ENCODE measurements around the gene MAL. TPM values are rescaled to one million over a fixed set of nuclear protein-coding genes. Genes with fewer than 3 reads are reported as not detected.

MAL gene
- total and polyA plus RNA-seq, 2 of the 13 experiments (the other 11 are each of a cell fraction or from before 2014, with no cell fraction given) = not detected

DNA sequence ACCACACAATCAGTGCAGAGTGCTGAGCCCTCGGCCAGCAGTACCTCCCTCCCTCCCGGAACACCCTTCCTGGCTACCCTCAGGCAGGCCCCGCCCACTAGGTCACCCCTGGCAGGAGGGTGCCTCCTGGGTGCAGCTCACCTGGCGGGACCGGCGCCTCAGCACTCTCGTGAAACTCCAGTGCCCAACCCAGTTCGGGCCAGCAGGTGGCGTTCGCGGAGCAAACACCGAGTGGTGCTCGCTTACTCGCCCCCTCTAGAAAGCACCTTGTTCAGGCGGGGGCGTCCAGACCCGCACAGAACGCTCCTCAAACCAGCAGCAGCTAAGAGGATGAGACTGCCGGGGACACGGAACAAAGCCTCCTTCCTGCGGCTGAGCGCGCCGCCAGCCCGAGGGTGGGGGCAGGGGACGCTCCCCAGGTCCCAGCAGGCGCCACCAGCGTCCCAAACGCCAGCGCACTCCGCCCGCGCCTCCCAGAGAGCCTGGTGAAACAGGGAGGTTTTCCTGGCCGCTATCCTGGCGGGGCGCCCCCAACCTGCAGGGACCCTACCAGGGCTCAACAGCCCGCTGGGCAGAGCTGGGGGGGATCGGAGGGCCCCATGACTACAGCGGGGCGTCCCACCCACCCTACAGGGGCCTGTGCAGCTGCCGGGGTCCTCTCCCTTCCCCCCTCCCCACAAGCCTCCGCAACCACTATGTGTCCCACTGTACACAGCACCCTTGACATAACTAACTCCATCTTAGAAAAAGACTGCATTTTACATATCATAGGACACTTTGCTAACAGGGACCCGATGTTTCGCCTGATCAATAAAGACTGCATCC, 51.4 kb downstream of the MAL start (continued):
- TF ChIP-seq, protein P1, sequence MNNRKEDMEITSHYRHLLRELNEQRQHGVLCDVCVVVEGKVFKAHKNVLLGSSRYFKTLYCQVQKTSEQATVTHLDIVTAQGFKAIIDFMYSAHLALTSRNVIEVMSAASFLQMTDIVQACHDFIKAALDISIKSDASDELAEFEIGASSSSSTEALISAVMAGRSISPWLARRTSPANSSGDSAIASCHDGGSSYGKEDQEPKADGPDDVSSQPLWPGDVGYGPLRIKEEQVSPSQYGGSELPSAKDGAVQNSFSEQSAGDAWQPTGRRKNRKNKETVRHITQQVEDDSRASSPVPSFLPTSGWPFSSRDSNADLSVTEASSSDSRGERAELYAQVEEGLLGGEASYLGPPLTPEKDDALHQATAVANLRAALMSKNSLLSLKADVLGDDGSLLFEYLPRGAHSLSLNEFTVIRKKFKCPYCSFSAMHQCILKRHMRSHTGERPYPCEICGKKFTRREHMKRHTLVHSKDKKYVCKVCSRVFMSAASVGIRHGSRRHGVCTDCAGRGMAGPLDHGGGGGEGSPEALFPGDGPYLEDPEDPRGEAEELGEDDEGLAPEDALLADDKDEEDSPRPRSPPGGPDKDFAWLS (CRISPR knock-in tag; IDR thresholded peaks at IDR 0.05; ENCODE audit: borderline replicate concordance) = no peak
- TF ChIP-seq TGIF2 (CRISPR knock-in tag; IDR thresholded peaks at IDR 0.05) (0 out of 2 replicates have a peak, but pooled peaks have one; percentile 52), TAF15 (IDR thresholded peaks at IDR 0.05; ENCODE audit: low read depth, low read length, poor library complexity, severe bottlenecking) (no peak), ZNF530 (CRISPR knock-in tag; IDR thresholded peaks at IDR 0.05; ENCODE audit: low read depth) (no peak), MBD4 (IDR thresholded peaks at IDR 0.05; ENCODE audit: borderline replicate concordance, low read length) (no peak), SYNCRIP (IDR thresholded peaks at IDR 0.05; ENCODE audit: insufficient read depth, low read depth, low read length) (no peak), POLR2AphosphoS2 (IDR thresholded peaks at IDR 0.05; ENCODE audit: low read depth, low read length) (no peak), DMAP1 (CRISPR knock-in tag; IDR thresholded peaks at IDR 0.05) (peak; percentile 59; the same call in 1 of the 2 replicates), FOXK1 (CRISPR knock-in tag; IDR thresholded peaks at IDR 0.05; ENCODE audit: borderline replicate concordance, low read depth) (no peak; the same call in 1 of the 2 replicates), SMC3 (IDR thresholded peaks at IDR 0.05; ENCODE audit: low read length) (no peak), PHF5A (CRISPR knock-in tag; IDR thresholded peaks at IDR 0.05; ENCODE audit: low read depth, unreplicated experiment) (no peak), ZNF839 (CRISPR knock-in tag; IDR thresholded peaks at IDR 0.05; ENCODE audit: borderline replicate concordance) (no peak), ATAD3A (CRISPR knock-in tag; IDR thresholded peaks at IDR 0.05) (no peak), ZNF33B (CRISPR knock-in tag; IDR thresholded peaks at IDR 0.05) (no peak), KMT2A (CRISPR knock-in tag; IDR thresholded peaks at IDR 0.05) (peak; percentile 26; the same call in 1 of the 2 replicates), STAG1 (CRISPR knock-in tag; IDR thresholded peaks at IDR 0.05) (peak; percentile 55), SMAD1 (CRISPR knock-in tag; IDR thresholded peaks at IDR 0.05; ENCODE audit: borderline replicate concordance, low read depth) (no peak), SRSF4 (IDR thresholded peaks at IDR 0.05; ENCODE audit: low read depth, low read length, poor library complexity, severe bottlenecking) (no peak), ZNF543 (CRISPR knock-in tag; IDR thresholded peaks at IDR 0.05) (peak; percentile 43; the same call in 1 of the 2 replicates), ZNF136 (CRISPR knock-in tag; IDR thresholded peaks at IDR 0.05; ENCODE audit: low read depth) (no peak), ZNF607 (CRISPR knock-in tag; IDR thresholded peaks at IDR 0.05; ENCODE audit: borderline replicate concordance) (no peak), ATF1 (CRISPR knock-in tag; IDR thresholded peaks at IDR 0.05) (no peak)
- TF ChIP-seq, protein P2, sequence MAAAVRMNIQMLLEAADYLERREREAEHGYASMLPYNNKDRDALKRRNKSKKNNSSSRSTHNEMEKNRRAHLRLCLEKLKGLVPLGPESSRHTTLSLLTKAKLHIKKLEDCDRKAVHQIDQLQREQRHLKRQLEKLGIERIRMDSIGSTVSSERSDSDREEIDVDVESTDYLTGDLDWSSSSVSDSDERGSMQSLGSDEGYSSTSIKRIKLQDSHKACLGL (CRISPR knock-in tag; IDR thresholded peaks at IDR 0.05) = no peak; the same call in 1 of the 2 replicates
- TF ChIP-seq, protein P3, sequence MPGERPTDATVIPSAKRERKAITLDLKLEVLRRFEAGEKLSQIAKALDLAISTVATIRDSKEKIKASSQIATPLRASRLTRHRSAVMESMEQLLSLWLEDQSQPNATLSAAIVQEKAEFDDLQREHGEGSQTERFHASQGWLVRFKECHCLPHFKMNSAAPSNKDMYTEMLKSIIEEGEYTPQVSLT (CRISPR knock-in tag; IDR thresholded peaks at IDR 0.05; ENCODE audit: borderline replicate concordance, low read depth) = no peak
- TF ChIP-seq, protein P4, sequence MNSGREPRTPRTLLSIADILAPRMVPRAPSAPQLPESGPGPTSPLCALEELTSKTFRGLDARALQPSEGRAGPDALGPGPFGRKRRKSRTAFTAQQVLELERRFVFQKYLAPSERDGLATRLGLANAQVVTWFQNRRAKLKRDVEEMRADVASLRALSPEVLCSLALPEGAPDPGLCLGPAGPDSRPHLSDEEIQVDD (CRISPR knock-in tag; IDR thresholded peaks at IDR 0.05; ENCODE audit: borderline replicate concordance) = no peak
- TF ChIP-seq, protein P5, sequence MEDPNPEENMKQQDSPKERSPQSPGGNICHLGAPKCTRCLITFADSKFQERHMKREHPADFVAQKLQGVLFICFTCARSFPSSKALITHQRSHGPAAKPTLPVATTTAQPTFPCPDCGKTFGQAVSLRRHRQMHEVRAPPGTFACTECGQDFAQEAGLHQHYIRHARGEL (CRISPR knock-in tag; IDR thresholded peaks at IDR 0.05) = no peak

Data from HepG2 (cell line).